HEK293 (cell line): ENCODE results near the gene BABAM1.

Experiments used
- CTCF ChIA-PET: fragments of 350-600 bp; formaldehyde crosslinking; extraction: SDS; loops from one replicate; lab custom pipeline; 2021; ENCODE audit warnings: antibody characterized with exemption; lab: Yijun Ruan, JAX
- POLR2A ChIA-PET: fragments of 300-600 bp; formaldehyde crosslinking; extraction: SDS; loops from one replicate; lab custom pipeline; 2020; ENCODE audit warnings: antibody characterized with exemption, inconsistent platforms; lab: Yijun Ruan, JAX
- H3K27ac ChIP-seq: fragments of 200-500 bp; sonication (Bioruptor generic); 2 replicates; pipeline ENCODE4 v1.5.1; 2014; ENCODE audit warnings: low read depth, low read length, control low read depth, inconsistent platforms; ENCODE audit errors: extremely low read depth
- H3K36me3 ChIP-seq, 2 experiments: fragments of 200-500 bp in 1 of 2; sonication (Bioruptor generic) in 1 of 2; 1 replicate in 1 of 2; 2 replicates in 1 of 2; pipeline ENCODE4 v1.5.1; 2014 to 2017; ENCODE audit warnings: inconsistent platforms in 2 of 2, low read length in 2 of 2; ENCODE audit not compliant: control insufficient read depth in 2 of 2, insufficient read depth in 1 of 2
- H3K4me1 ChIP-seq: fragments of 200-500 bp; sonication (Bioruptor generic); 2 replicates; pipeline ENCODE4 v1.5.1; 2014; ENCODE audit warnings: mild to moderate bottlenecking, low read length, inconsistent platforms; ENCODE audit not compliant: control insufficient read depth, insufficient read depth
- H3K4me3 ChIP-seq: 2 replicates; pipeline ENCODE4 v1.5.1; 2011; ENCODE audit warnings: low read depth, mild to moderate bottlenecking, control low read depth, low read length, moderate library complexity
- H3K9me3 ChIP-seq: fragments of 200-500 bp; sonication (Bioruptor generic); 2 replicates; pipeline ENCODE4 v1.5.1; 2014; ENCODE audit warnings: low read depth, low read length, inconsistent platforms; ENCODE audit not compliant: control insufficient read depth, insufficient read depth
- BCL11A ChIP-seq: fragments of 450-650 bp; formaldehyde crosslinking; IDR thresholded peaks from 2 replicates; pipeline ENCODE4 v1.5.1; 2016; ENCODE audit warnings: low read depth, missing biosample characterization, missing genetic modification characterization
- GLIS1 ChIP-seq: fragments of 450-650 bp; formaldehyde crosslinking; IDR thresholded peaks from 2 replicates; pipeline ENCODE4 v1.5.1; 2016; ENCODE audit warnings: missing biosample characterization, missing genetic modification characterization
- KLF10 ChIP-seq: fragments of 450-650 bp; IDR thresholded peaks from 2 replicates; pipeline ENCODE4 v1.5.1; 2018; ENCODE audit warnings: missing biosample characterization, mild to moderate bottlenecking, missing genetic modification characterization
- KLF16 ChIP-seq: fragments of 450-650 bp; formaldehyde crosslinking; IDR thresholded peaks from 2 replicates; pipeline ENCODE4 v1.5.1; 2017; ENCODE audit warnings: missing biosample characterization, missing genetic modification characterization
- REPIN1 ChIP-seq: fragments of 450-650 bp; formaldehyde crosslinking; IDR thresholded peaks from 2 replicates; pipeline ENCODE4 v1.5.1; 2017; ENCODE audit warnings: missing biosample characterization, missing genetic modification characterization, low read depth
- SP3 ChIP-seq: fragments of 450-650 bp; formaldehyde crosslinking; IDR thresholded peaks from 2 replicates; pipeline ENCODE4 v1.5.1; 2016; ENCODE audit warnings: missing biosample characterization, missing genetic modification characterization
- YY1 ChIP-seq: fragments of 450-650 bp; formaldehyde crosslinking; IDR thresholded peaks from 2 replicates; pipeline ENCODE4 v1.5.1; 2018; ENCODE audit warnings: missing biosample characterization, missing genetic modification characterization
- ZBTB11 ChIP-seq: fragments of 450-650 bp; formaldehyde crosslinking; conservative IDR thresholded peaks from 2 replicates; pipeline ENCODE4 v1.5.1; 2016; ENCODE audit warnings: low read depth, missing biosample characterization, missing genetic modification characterization
- ZFP69B ChIP-seq: fragments of 450-650 bp; formaldehyde crosslinking; IDR thresholded peaks from 2 replicates; pipeline ENCODE4 v1.5.1; 2016; ENCODE audit warnings: missing biosample characterization, missing genetic modification characterization
- ZIC2 ChIP-seq: fragments of 450-650 bp; formaldehyde crosslinking; IDR thresholded peaks from 2 replicates; pipeline ENCODE4 v1.5.1; 2016; ENCODE audit warnings: missing biosample characterization, missing genetic modification characterization
- ZNF324 ChIP-seq: fragments of 450-650 bp; formaldehyde crosslinking; IDR thresholded peaks from 2 replicates; pipeline ENCODE4 v1.5.1; 2016; ENCODE audit warnings: missing biosample characterization, missing genetic modification characterization
- ZNF362 ChIP-seq: fragments of 450-650 bp; formaldehyde crosslinking; IDR thresholded peaks from 2 replicates; pipeline ENCODE4 v1.5.1; 2016; ENCODE audit warnings: missing biosample characterization, missing genetic modification characterization
- ZNF558 ChIP-seq: fragments of 450-650 bp; formaldehyde crosslinking; IDR thresholded peaks from 2 replicates; pipeline ENCODE4 v1.5.1; 2016; ENCODE audit warnings: missing biosample characterization, missing genetic modification characterization
- ZNF560 ChIP-seq: fragments of 450-650 bp; formaldehyde crosslinking; IDR thresholded peaks from 2 replicates; pipeline ENCODE4 v1.5.1; 2017; ENCODE audit warnings: missing biosample characterization, missing genetic modification characterization, borderline replicate concordance
- ZNF664 ChIP-seq: fragments of 450-650 bp; formaldehyde crosslinking; IDR thresholded peaks from 2 replicates; pipeline ENCODE4 v1.5.1; 2016; ENCODE audit warnings: missing biosample characterization, missing genetic modification characterization
- ZNF768 ChIP-seq: fragments of 450-650 bp; formaldehyde crosslinking; IDR thresholded peaks from 2 replicates; pipeline ENCODE4 v1.5.1; 2018; ENCODE audit warnings: missing biosample characterization, mild to moderate bottlenecking, missing genetic modification characterization

The BABAM1 gene

GRCh38 chr19:17275441-17276175 is 8.4 kb downstream of the BABAM1 start:
- CTCF ChIA-PET: no interaction called here

GRCh38 chr19:17279436-17279835 is 12.2 kb downstream of the BABAM1 start:
- peaks cover 12 to 39% of the 10 kb centered on the region in 2 experiments; a peak in 2 of 3 replicates for H3K36me3 ChIP-seq
- POLR2A ChIA-PET: interaction anchor here (1.0 to 1.1 kb wide), 2 partner anchors 11 to 12 kb away, joined by 3 to 4 read pairs; partner anchors contain the start of gene BABAM1
- no peak overlapping the region for H3K4me3 ChIP-seq
- CTCF ChIA-PET: interaction anchor here (0.6 to 1.8 kb wide), 2 partner anchors 211 to 487 kb away, joined by 4 to 7 read pairs; no protein-coding TSS in a partner anchor
- no peaks in the 10 kb centered on the region for H3K9me3 ChIP-seq
- no peak for TF ChIP-seq ZNF560 (tag by site-specific recombination)
- TF ChIP-seq ZNF324 (tag by site-specific recombination): no peak
- no peak for TF ChIP-seq ZNF768 (tag by site-specific recombination)
- TF ChIP-seq, all 188 proteins: peak for 0
- no peak overlapping the region for H3K27ac ChIP-seq
- H3K4me1 ChIP-seq: no peaks in the 10 kb centered on the region

More at GRCh38 chr19:17275441-17276175, 8.4 kb downstream of the BABAM1 start:
- no peaks in the 10 kb centered on the region for H3K4me1 ChIP-seq
- POLR2A ChIA-PET: interaction anchor here (2.1 kb wide), 1 partner anchor 9 kb away, joined by 5 read pairs; no protein-coding TSS in a partner anchor
- H3K27ac ChIP-seq: no peak overlapping the region
- no peaks in the 10 kb centered on the region for H3K9me3 ChIP-seq
- no peak overlapping the region for H3K4me3 ChIP-seq
- no peak for TF ChIP-seq ZNF362 (tag by site-specific recombination)
- TF ChIP-seq SP3 (tag by site-specific recombination): no peak
- TF ChIP-seq, all 188 proteins: peak for 0
- H3K36me3 ChIP-seq: peaks cover 27 to 65% of the 10 kb centered on the region in 2 experiments

- no peak within 1 kb of the TSS for H3K4me3 ChIP-seq
- POLR2A ChIA-PET: interaction anchor here (0.6 to 1.0 kb wide), 6 partner anchors 15 to 59 kb away, joined by 3 to 8 read pairs (median 3); partner anchors contain the start of gene BABAM1
- no peak within 1 kb of the TSS for H3K27ac ChIP-seq
- H3K4me1 ChIP-seq: no peaks in the 10 kb centered on the region
- TF ChIP-seq ZNF664 (tag by site-specific recombination) (0 out of 2 replicates have a peak, but pooled peaks have one; percentile 32), ZFP69B (tag by site-specific recombination) (no peak), BCL11A (tag by site-specific recombination) (no peak), KLF16 (tag by site-specific recombination) (no peak)
- H3K9me3 ChIP-seq: no peaks in the 10 kb centered on the region
- CTCF ChIA-PET: interaction anchor here (0.5 to 4.1 kb wide), 22 partner anchors 8 to 1201 kb away, joined by 3 to 37 read pairs (median 4); partner anchors contain the start of genes ABHD8, BABAM1, HAUS8 and USE1
- peaks cover 4 to 18% of the 10 kb centered on the region in 2 experiments; a peak in 2 of 3 replicates for H3K36me3 ChIP-seq
Observed at GRCh38 chr19:17281391-17282304, 14.4 kb downstream of the BABAM1 start, which contains the start of gene ANKLE1. TSS of gene ANKLE1 (plus strand) at chr19:17281901. CDS start at chr19:17281921, 20 bp downstream.

GRCh38 chr19:17282488-17283125 is 15.4 kb downstream of the BABAM1 start:
- Histone ChIP-seq H3K4me1 (no peaks in the 10 kb centered on the region), H3K36me3 (peaks cover 0 to 9% of the 10 kb centered on the region in 2 experiments; a peak in 2 of 3 replicates), H3K4me3 (no peak overlapping the region), H3K27ac (no peak overlapping the region), H3K9me3 (no peaks in the 10 kb centered on the region)
- ChIA-PET POLR2A (interaction anchor here (1.0 kb wide), 1 partner anchor 16 kb away, joined by 3 read pairs; the partner anchor contains the start of gene BABAM1), CTCF (interaction anchor here (0.5 to 4.1 kb wide), 28 partner anchors 9 to 1202 kb away, joined by 3 to 37 read pairs (median 3); partner anchors contain the start of genes ABHD8, BABAM1, HAUS8 and MRPL34)
- no peak for TF ChIP-seq REPIN1
- no peak for TF ChIP-seq YY1 (tag by site-specific recombination)
- TF ChIP-seq GLIS1 (tag by site-specific recombination): peak; percentile 82
- TF ChIP-seq ZBTB11 (tag by site-specific recombination): no peak
- no peak for TF ChIP-seq KLF10 (tag by site-specific recombination)
- TF ChIP-seq ZIC2 (tag by site-specific recombination): peak; percentile 94
- no peak for TF ChIP-seq ZNF558 (tag by site-specific recombination)
- peak; percentile 38; the same call in 1 of the 2 replicates for TF ChIP-seq ZFP69B (tag by site-specific recombination)
